K562 (cell line): ENCODE results near the gene DACT3. TPM values are rescaled to one million over a fixed set of nuclear protein-coding genes. Genes with fewer than 3 reads are reported as not detected.

ENCODE experiments used
- CHD7 ChIP-seq: fragments of 200-600 bp; sonication (generic); IDR thresholded peaks from one replicate; pipeline ENCODE4 v1.6.1; 2012; ENCODE audit warnings: mild to moderate bottlenecking, low read depth, low read length, inconsistent platforms
- E2F3 ChIP-seq: fragments of 250-450 bp; sonication (Bioruptor Pico); IDR thresholded peaks from 2 replicates; pipeline ENCODE4 v1.4.0; 2020; ENCODE audit warnings: mild to moderate bottlenecking
- GABPA ChIP-seq: fragments of 200-800 bp; sonication (Bioruptor generic); conservative IDR thresholded peaks from 2 replicates; pipeline ENCODE4 v1.6.1; 2016; ENCODE audit warnings: low read depth, missing genetic modification characterization, missing compliant biosample characterization
- MAZ ChIP-seq, 2 experiments: fragments of 450-650 bp in 1 of 2; sonication (generic) in 1 of 2; formaldehyde crosslinking; IDR thresholded peaks in 1 of 2; conservative IDR thresholded peaks in 1 of 2; 2 replicates each; pipeline versions ENCODE4 v1.4.0 to v1.5.0; 2020; ENCODE audit warnings: mild to moderate bottlenecking in 1 of 2, missing genetic modification reagents in 1 of 2
- MCM3 ChIP-seq: fragments of 450-650 bp; IDR thresholded peaks from 2 replicates; pipeline ENCODE4 v1.6.1; 2016
- PKNOX1 ChIP-seq: fragments of 450-650 bp; IDR thresholded peaks from 2 replicates; pipeline ENCODE4 v1.6.1; 2016
- RBM34 ChIP-seq: fragments of 200-400 bp; formaldehyde crosslinking; IDR thresholded peaks from 2 replicates; pipeline ENCODE4 v1.6.1; 2018; ENCODE audit warnings: low read length, borderline replicate concordance; ENCODE audit not compliant: insufficient read depth
- SMARCA4 ChIP-seq: fragments of 450-650 bp; IDR thresholded peaks from 2 replicates; pipeline ENCODE4 v1.6.1; 2016
- ZBTB17 ChIP-seq: fragments of 450-650 bp; formaldehyde crosslinking; IDR thresholded peaks from 2 replicates; pipeline ENCODE4 v1.4.0; 2020; ENCODE audit warnings: mild to moderate bottlenecking
- ZNF143 ChIP-seq: sonication (generic); formaldehyde crosslinking; IDR thresholded peaks from 2 replicates; pipeline ENCODE4 v1.9.0; 2022; ENCODE audit warnings: mild to moderate bottlenecking, missing genetic modification reagents
- ZNF263 ChIP-seq: sonication (generic); formaldehyde crosslinking; IDR thresholded peaks from 2 replicates; pipeline ENCODE4 v1.8.0; 2022; ENCODE audit warnings: mild to moderate bottlenecking, missing genetic modification reagents, borderline replicate concordance
- ZNF280A ChIP-seq: fragments of 450-650 bp; IDR thresholded peaks from 2 replicates; pipeline ENCODE4 v1.6.1; 2018; ENCODE audit warnings: mild to moderate bottlenecking, low read depth; ENCODE audit not compliant: partially characterized antibody
- ZNF444 ChIP-seq: fragments of 250-450 bp; sonication (Bioruptor Pico); IDR thresholded peaks from 2 replicates; pipeline ENCODE4 v1.4.0; 2020; ENCODE audit warnings: mild to moderate bottlenecking, moderate library complexity
- ZNF76 ChIP-seq: fragments of 250-450 bp; sonication (Bioruptor Pico); IDR thresholded peaks from 2 replicates; pipeline ENCODE4 v1.4.0; 2020; ENCODE audit warnings: mild to moderate bottlenecking, moderate library complexity, borderline replicate concordance
- ZNF830 ChIP-seq: fragments of 250-450 bp; sonication (Bioruptor Pico); IDR thresholded peaks from 2 replicates; pipeline ENCODE4 v1.5.0; 2021; ENCODE audit warnings: mild to moderate bottlenecking
- polyA plus RNA-seq, 8 experiments: library from polyadenylated mRNA; depleted of rRNA in 4 of 8; stranded (reverse) in 5 of 8; unstranded in 3 of 8; fragments of >200 nt; fragmentation: Nextera tagmentation in 2 of 8; fragmentation: Illumina TruSeq in 1 of 8; extraction: Ambion mirVana in 2 of 8; extraction: Trizol in 1 of 8; gene quantifications; 2 replicates each; pipeline versions ENCODE4 v1.2.1 to v1.2.3, GENCODE V29; 2011 to 2014; ENCODE audit warnings: inconsistent platforms in 1 of 8, missing spikeins in 1 of 8
- total RNA-seq, 7 experiments: library from RNA; depleted of rRNA in 6 of 7; stranded (reverse); fragments of >200 nt in 6 of 7; fragmentation: Illumina TruSeq in 2 of 7; extraction: Trizol in 2 of 7; gene quantifications; 2 replicates each; pipeline versions ENCODE4 v1.2.1 to v1.2.3, GENCODE V29; 2011 to 2021; ENCODE audit warnings: low replicate concordance in 1 of 7

Gene DACT3
- total and polyA plus RNA-seq, 9 of the 15 experiments (the other 6 are each of a cell fraction or from before 2014, with no cell fraction given), result 0.67 to 6.5 (median 3.5) TPM

- TF ChIP-seq CHD7 (no peak), MAZ (CRISPR knock-in tag; conservative IDR thresholded peaks at IDR 0.05 in 1 of 2, IDR thresholded peaks at IDR 0.05 in 1 of 2) (peak in 1 of 2 experiments; percentile 32; a peak in 1 of 4 replicates), ZNF76 (CRISPR knock-in tag) (no peak), ZBTB17 (CRISPR knock-in tag) (no peak), RBM34 (no peak), PKNOX1 (no peak), ZNF263 (CRISPR knock-in tag) (peak; percentile 84), E2F3 (CRISPR knock-in tag) (no peak), ZNF143 (no peak), ZNF830 (CRISPR knock-in tag) (no peak), ZNF280A (no peak), GABPA (no peak), ZNF444 (CRISPR knock-in tag) (no peak), MCM3 (no peak), SMARCA4 (peak; percentile 65; the same call in 1 of the 2 replicates)
Observed at GRCh38 chr19:46624958-46625661, 35.9 kb downstream of the DACT3 start, which contains the start of gene PTGIR (continued).
